SK-N-SH treated with all-trans-retinoic acid at 6 μM for 48 hours (cell line): ENCODE results near the gene CD63.

Experiments used
- RARB ChIP-seq: fragments of 250-450 bp; sonication (Bioruptor Pico); IDR thresholded peaks from 2 replicates; pipeline ENCODE4 v1.8.0; 2021; ENCODE audit warnings: mild to moderate bottlenecking, moderate library complexity
- SNAI2 ChIP-seq: fragments of 250-450 bp; sonication (Bioruptor Pico); IDR thresholded peaks from 2 replicates; pipeline ENCODE4 v1.5.0; 2020; ENCODE audit warnings: mild to moderate bottlenecking, moderate library complexity
- TCF4 ChIP-seq: fragments of 250-450 bp; sonication (Bioruptor Pico); IDR thresholded peaks from 2 replicates; pipeline ENCODE4 v1.8.0; 2021; ENCODE audit warnings: mild to moderate bottlenecking, moderate library complexity, borderline replicate concordance
- ZFP3 ChIP-seq: fragments of 250-450 bp; sonication (Bioruptor Pico); IDR thresholded peaks from 2 replicates; pipeline ENCODE4 v1.5.0; 2020; ENCODE audit warnings: mild to moderate bottlenecking, moderate library complexity

DNA sequence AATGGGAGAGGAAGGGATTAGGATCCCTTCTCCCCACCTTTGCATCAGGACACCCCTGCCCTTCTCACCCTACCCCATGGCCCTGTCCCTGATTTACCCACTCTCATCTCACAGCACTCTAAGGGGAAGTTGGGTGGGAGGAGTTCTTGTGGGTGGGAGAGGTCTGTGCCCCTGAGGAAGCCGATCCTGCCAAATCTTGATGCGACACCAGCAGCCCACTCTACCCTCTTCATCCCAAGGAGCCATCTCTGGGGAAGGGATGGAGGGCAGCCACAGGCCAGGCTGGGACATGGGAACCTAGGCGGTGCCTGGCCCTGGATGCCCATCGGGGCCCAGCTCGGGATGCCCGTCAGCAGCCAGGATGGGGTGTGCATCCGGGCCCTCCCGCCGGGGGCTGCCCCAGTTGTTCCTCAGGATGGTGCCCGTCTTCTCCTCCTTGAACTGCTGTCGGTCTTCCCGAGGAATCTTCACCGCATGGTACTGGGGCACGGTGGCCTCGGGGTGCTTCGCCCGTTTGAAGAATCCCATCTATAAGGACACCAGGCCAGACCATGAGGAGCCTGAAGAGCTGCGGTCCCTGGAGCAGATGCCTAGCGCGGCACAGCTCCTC lies 43.9 kb downstream of the CD63 start:
- TF ChIP-seq ZFP3 (CRISPR knock-in tag) (no peak), SNAI2 (CRISPR knock-in tag) (no peak), TCF4 (CRISPR knock-in tag) (no peak), RARB (CRISPR knock-in tag) (no peak)
